HEK293T (cell line): ENCODE measurements around the gene SETD1A.

Experiments
- CTBP1 ChIP-seq: fragments of 450-650 bp; IDR thresholded peaks from 2 replicates; pipeline ENCODE4 v1.6.1; 2016; ENCODE audit warnings: borderline replicate concordance
- FOXM1 ChIP-seq: fragments of 450-650 bp; IDR thresholded peaks from 2 replicates; pipeline ENCODE4 v1.6.1; 2017; ENCODE audit warnings: mild to moderate bottlenecking, borderline replicate concordance
- SP1 ChIP-seq: fragments of 450-650 bp; IDR thresholded peaks from 2 replicates; pipeline ENCODE4 v1.6.1; 2017

DNA sequence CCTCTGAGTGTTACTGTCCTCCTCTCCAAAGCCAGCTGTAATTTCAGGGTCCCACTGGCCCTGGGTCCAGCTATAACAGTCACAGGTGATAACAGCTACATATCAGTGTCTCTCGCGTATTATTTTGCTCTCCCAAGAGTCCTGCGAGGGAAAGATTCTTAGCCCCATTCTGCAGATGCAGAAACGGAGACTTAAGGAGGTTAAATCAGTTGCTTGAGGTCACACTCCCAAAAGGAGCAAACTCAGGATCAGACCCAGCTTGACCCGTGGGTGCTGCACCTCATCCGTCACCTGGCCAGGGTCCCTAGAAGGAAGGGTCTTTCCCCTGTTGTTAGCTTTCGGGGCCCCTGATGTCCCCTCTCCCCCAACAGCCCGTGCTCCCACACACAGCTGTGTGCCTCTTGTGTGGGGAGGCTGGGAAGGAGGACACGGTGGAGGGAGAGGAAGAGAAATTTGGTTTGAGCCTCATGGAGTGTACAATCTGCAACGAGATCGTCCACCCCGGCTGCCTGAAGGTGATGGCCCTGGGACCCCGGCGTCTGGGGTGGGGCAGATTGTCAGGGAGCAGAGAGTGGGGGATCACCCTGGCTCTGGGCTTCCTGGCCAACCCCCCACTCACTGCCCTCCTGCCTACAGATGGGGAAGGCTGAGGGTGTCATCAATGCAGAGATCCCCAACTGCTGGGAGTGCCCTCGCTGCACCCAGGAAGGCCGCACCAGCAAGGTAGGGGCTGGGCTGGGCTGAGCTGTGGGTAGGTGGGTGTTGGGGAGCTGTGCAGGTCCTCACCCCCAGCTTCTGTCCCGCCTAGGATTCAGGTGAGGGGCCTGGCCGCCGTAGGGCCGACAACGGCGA, 30.4 kb upstream of the SETD1A start:
- TF ChIP-seq SP1: no peak
- no peak for TF ChIP-seq FOXM1
- TF ChIP-seq CTBP1: no peak
